ENCODE measurements around the gene RHBDF1.

Gene RHBDF1

GRCh38 chr16:74747-75334, 2.4 kb upstream of the RHBDF1 start:
- H3K4me3 ChIP-seq (ENCODE audit: low read depth, low read length) = no peak overlapping the region
- DNase-seq (ENCODE audit: low read depth) = no peak
- TF ChIP-seq CTCF (IDR thresholded peaks at IDR 0.05; ENCODE audit: insufficient read depth, low read depth, low read length, missing control alignments) = no peak

GRCh38 chr16:74051-74746, 1.8 kb upstream of the RHBDF1 start:
- no peak for DNase-seq (ENCODE audit: low read depth)
- no peak for TF ChIP-seq CTCF (IDR thresholded peaks at IDR 0.05; ENCODE audit: insufficient read depth, low read depth, low read length, missing control alignments)
- no peak overlapping the region for H3K4me3 ChIP-seq (ENCODE audit: low read depth, low read length)

GRCh38 chr16:71540-72401, 660 bp downstream of the RHBDF1 start:
- no peak overlapping the region; the same call in 1 of the 2 replicates for H3K4me3 ChIP-seq (ENCODE audit: low read depth, low read length)
- no peak for TF ChIP-seq CTCF (IDR thresholded peaks at IDR 0.05; ENCODE audit: insufficient read depth, low read depth, low read length, missing control alignments)
- DNase-seq (ENCODE audit: low read depth) = no peak

- TF ChIP-seq CTCF (IDR thresholded peaks at IDR 0.05; ENCODE audit: insufficient read depth, low read depth, low read length, missing control alignments) = no peak
- H3K4me3 ChIP-seq (ENCODE audit: low read depth, low read length) = no peak overlapping the region
- no peak for DNase-seq (ENCODE audit: low read depth)
Measured at GRCh38 chr16:71210-71539, 1.3 kb downstream of the RHBDF1 start.

GRCh38 chr16:69181-69580, 3.2 kb downstream of the RHBDF1 start:
- TF ChIP-seq CTCF (IDR thresholded peaks at IDR 0.05; ENCODE audit: insufficient read depth, low read depth, low read length, missing control alignments) = no peak
- H3K4me3 ChIP-seq (ENCODE audit: low read depth, low read length) = no peak overlapping the region
- DNase-seq (ENCODE audit: low read depth) = no peak

GRCh38 chr16:67884-68789, 4.3 kb downstream of the RHBDF1 start:
- no peak for TF ChIP-seq CTCF (IDR thresholded peaks at IDR 0.05; ENCODE audit: insufficient read depth, low read depth, low read length, missing control alignments)
- no peak overlapping the region for H3K4me3 ChIP-seq (ENCODE audit: low read depth, low read length)
- no peak for DNase-seq (ENCODE audit: low read depth)
